Fibroblast of villous mesenchyme (primary cell): ENCODE results near the gene ZNF611. TPM values are rescaled to one million over a fixed set of nuclear protein-coding genes. Genes with fewer than 3 reads are reported as not detected.
A peak's percentile ranks its signal among the peaks of the same experiment; 100 is the strongest.
"Not testable (repeated sequence)": the region's sequence is repeated elsewhere in the genome, so short reads cannot be mapped to it uniquely, and the experiment has no call there.

ENCODE experiments used
- DNase-seq: peaks from one replicate; pipeline ENCODE4 v3.0.0-alpha.2; 2010; ENCODE audit warnings: low read depth
- H3K4me3 ChIP-seq: 2 replicates; pipeline ENCODE4 v1.5.1; 2011; ENCODE audit warnings: low read depth, mild to moderate bottlenecking, low read length
- CTCF ChIP-seq: IDR thresholded peaks from 2 replicates; pipeline ENCODE4 v1.5.1; 2012; ENCODE audit warnings: low read depth, mild to moderate bottlenecking, low read length; ENCODE audit not compliant: insufficient read depth
- total RNA-seq: library from RNA; depleted of rRNA; stranded (reverse); fragments of >200 nt; gene quantifications from 2 replicates; pipeline ENCODE4 v1.2.3, GENCODE V29; 2012

The ZNF611 gene
- total RNA-seq, 1 donor = 13.4 TPM

- H3K4me3 ChIP-seq = no peak overlapping the region
- TF ChIP-seq CTCF = no peak
- DNase-seq = no peak
Measured at GRCh38 chr19:52703917-52704316, 30.9 kb downstream of the ZNF611 start.

- no peak for TF ChIP-seq CTCF
- H3K4me3 ChIP-seq = no peak overlapping the region
- DNase-seq = no peak
Measured at GRCh38 chr19:52700673-52701072, 34.2 kb downstream of the ZNF611 start.

- not testable (repeated sequence) for DNase-seq, H3K4me3 ChIP-seq
Measured at GRCh38 chr19:52699555-52699954, 35.3 kb downstream of the ZNF611 start.

GRCh38 chr19:52695996-52696395 is 38.8 kb downstream of the ZNF611 start:
- TF ChIP-seq CTCF = no peak
- DNase-seq = no peak
- no peak overlapping the region for H3K4me3 ChIP-seq

GRCh38 chr19:52694921-52695320 is 39.9 kb downstream of the ZNF611 start:
- TF ChIP-seq CTCF = no peak
- no peak overlapping the region for H3K4me3 ChIP-seq
- no peak for DNase-seq

- not testable (repeated sequence) for H3K4me3 ChIP-seq
- peak; percentile 24 for DNase-seq
Measured at GRCh38 chr19:52694281-52694680, 40.6 kb downstream of the ZNF611 start.

GRCh38 chr19:52692431-52693008 is 42.3 kb downstream of the ZNF611 start:
- no peak for DNase-seq
- TF ChIP-seq CTCF = no peak

GRCh38 chr19:52691737-52692136 is 43.1 kb downstream of the ZNF611 start:
- TF ChIP-seq CTCF = no peak
- DNase-seq = no peak
- no peak overlapping the region for H3K4me3 ChIP-seq

More at GRCh38 chr19:52692431-52693008, 42.3 kb downstream of the ZNF611 start:
- H3K4me3 ChIP-seq = no peak overlapping the region
